Lower leg skin (tissue), 4 donors: ENCODE data around the gene ABCG1. TPM values are rescaled to one million over a fixed set of nuclear protein-coding genes. Genes with fewer than 3 reads are reported as not detected.

Experiments used
- DNase-seq, 2 donors: peaks; one replicate each; pipeline ENCODE4 v3.0.0-alpha.2; 2019; ENCODE audit warnings: low spot score in 2 of 2
- H3K4me3 ChIP-seq: fragments of 200-600 bp; sonication (generic); 2 replicates; pipeline ENCODE4 v1.5.1; 2017; ENCODE audit warnings: mild to moderate bottlenecking, low read depth; ENCODE audit not compliant: poor library complexity, severe bottlenecking
- POLR2A ChIP-seq, 2 donors: fragments of 450-650 bp; IDR thresholded peaks; one replicate each; pipeline ENCODE4 v1.6.1; 2016 to 2017; ENCODE audit warnings: antibody characterized with exemption in 2 of 2, mild to moderate bottlenecking in 1 of 2, moderate library complexity in 1 of 2
- WGBS, 2 donors: methylation state at CpG; one replicate each; pipeline ENCODE4 v1.1.5; 2018; 5-methylcytosine and 5-hydroxymethylcytosine counted together
- intact Hi-C: fragments of 100-400 bp; cut with DNase I; formaldehyde crosslinking; loops from one replicate; pipeline ENCODE4 v1.15.0; 2023; ENCODE audit warnings: low total_unique reads
- total RNA-seq, 4 donors: library from RNA; depleted of rRNA; stranded (reverse); fragments of >200 nt; gene quantifications; one replicate each; pipeline ENCODE4 v1.1.0, GENCODE V29; 2016
- TF ChIP-seq, protein P1 (sequence below), 3 donors: fragments of 450-650 bp; IDR thresholded peaks; one replicate each; pipeline ENCODE4 v1.5.1; 2016; ENCODE audit warnings: antibody characterized with exemption in 3 of 3, mild to moderate bottlenecking in 3 of 3, moderate library complexity in 2 of 3

Gene ABCG1
- total RNA-seq, 4 donors from 2014 or later = 49.4 to 80.2 (median 52.7) TPM

DNA sequence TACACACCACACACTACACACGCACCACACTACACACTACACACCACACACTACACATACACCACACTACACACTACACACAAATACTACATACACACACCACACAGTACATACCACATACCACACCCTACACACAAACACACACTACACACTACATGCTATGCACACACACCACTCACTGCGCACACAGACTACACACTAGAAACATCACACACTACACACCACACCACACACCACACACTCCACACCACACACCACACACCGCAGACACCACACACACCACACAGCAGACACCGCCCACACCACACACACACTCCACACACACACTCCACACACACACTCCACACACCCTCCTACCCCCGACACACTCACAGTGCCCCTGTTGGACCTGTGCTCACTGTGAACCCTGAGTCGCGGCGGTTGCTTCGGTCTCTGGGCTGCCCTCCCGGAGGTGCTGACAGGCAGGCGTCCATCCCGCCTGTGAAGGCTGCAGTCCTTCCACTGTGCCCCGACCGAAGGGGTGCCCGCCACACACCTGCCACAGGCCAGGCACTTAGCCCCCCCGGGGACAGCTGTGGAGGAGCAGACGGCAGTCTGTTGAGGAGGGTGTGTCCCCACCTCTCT, 74.8 kb downstream of the ABCG1 start:
- intact Hi-C loops = no loop called here
- TF ChIP-seq, protein P1, sequence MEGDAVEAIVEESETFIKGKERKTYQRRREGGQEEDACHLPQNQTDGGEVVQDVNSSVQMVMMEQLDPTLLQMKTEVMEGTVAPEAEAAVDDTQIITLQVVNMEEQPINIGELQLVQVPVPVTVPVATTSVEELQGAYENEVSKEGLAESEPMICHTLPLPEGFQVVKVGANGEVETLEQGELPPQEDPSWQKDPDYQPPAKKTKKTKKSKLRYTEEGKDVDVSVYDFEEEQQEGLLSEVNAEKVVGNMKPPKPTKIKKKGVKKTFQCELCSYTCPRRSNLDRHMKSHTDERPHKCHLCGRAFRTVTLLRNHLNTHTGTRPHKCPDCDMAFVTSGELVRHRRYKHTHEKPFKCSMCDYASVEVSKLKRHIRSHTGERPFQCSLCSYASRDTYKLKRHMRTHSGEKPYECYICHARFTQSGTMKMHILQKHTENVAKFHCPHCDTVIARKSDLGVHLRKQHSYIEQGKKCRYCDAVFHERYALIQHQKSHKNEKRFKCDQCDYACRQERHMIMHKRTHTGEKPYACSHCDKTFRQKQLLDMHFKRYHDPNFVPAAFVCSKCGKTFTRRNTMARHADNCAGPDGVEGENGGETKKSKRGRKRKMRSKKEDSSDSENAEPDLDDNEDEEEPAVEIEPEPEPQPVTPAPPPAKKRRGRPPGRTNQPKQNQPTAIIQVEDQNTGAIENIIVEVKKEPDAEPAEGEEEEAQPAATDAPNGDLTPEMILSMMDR (IDR thresholded peaks at IDR 0.05) = no peak
- no peak for TF ChIP-seq POLR2A (IDR thresholded peaks at IDR 0.05)
- no peak overlapping the region for H3K4me3 ChIP-seq
- WGBS, 2 donors = 85 to 97% methylated on average over 5 to 17 of the region's 17 CpGs
- no peak for DNase-seq

DNA sequence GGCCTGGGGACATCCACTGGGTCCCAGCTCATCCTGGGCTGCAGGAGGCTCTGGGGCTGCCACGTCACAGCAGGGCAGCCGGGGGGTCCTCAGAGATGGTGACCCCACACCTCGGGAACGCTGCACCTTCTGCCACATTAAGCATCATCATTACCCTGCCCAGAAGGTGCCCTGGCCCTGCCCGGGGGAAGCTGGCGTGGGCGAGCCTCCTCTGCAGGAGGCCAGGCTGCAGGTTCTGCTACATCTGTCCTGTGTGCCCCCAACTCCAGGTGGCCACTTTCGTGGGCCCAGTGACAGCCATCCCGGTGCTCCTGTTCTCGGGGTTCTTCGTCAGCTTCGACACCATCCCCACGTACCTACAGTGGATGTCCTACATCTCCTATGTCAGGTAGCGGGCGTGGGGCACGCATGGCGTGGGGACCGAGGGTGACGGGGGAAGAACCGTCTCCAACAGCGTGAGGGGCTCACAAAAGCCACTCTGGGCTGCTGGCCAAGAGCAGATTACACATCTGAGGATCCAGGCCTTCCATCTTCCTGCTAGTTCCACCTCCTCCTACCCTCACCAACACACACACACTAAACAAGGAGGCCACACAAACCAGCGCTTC, 75.4 kb downstream of the ABCG1 start:
- 94 to 96% methylated on average over 18 to 22 of the region's 22 CpGs for WGBS, 2 donors
- TF ChIP-seq POLR2A (IDR thresholded peaks at IDR 0.05) = no peak
- TF ChIP-seq, protein P1 (IDR thresholded peaks at IDR 0.05) = no peak

GRCh38 chr21:42295845-42296244, 76.9 kb downstream of the ABCG1 start:
- no peak overlapping the region for H3K4me3 ChIP-seq
- WGBS, 2 donors = 81 to 84% methylated on average over 15 of the region's 15 CpGs
- intact Hi-C loops = no loop called here
- DNase-seq = no peak
- TF ChIP-seq POLR2A (IDR thresholded peaks at IDR 0.05) = no peak
- TF ChIP-seq, protein P1 (IDR thresholded peaks at IDR 0.05) = no peak

More for the DNA sequence above, 75.4 kb downstream of the ABCG1 start:
- intact Hi-C loops = no loop called here
- H3K4me3 ChIP-seq = no peak overlapping the region
- DNase-seq = no peak

DNA sequence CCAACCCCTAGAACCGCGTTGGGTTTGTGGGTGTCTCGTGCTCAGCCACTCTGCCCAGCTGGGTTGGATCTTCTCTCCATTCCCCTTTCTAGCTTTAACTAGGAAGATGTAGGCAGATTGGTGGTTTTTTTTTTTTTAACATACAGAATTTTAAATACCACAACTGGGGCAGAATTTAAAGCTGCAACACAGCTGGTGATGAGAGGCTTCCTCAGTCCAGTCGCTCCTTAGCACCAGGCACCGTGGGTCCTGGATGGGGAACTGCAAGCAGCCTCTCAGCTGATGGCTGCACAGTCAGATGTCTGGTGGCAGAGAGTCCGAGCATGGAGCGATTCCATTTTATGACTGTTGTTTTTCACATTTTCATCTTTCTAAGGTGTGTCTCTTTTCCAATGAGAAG, 77.6 kb downstream of the ABCG1 start:
- no peak for DNase-seq
- no peak for TF ChIP-seq POLR2A (IDR thresholded peaks at IDR 0.05)
- TF ChIP-seq, protein P1 (IDR thresholded peaks at IDR 0.05) = no peak
- WGBS, 2 donors = 66 to 71% methylated on average over 7 of the region's 7 CpGs
- no peak overlapping the region for H3K4me3 ChIP-seq
- intact Hi-C loops = no loop called here

DNA sequence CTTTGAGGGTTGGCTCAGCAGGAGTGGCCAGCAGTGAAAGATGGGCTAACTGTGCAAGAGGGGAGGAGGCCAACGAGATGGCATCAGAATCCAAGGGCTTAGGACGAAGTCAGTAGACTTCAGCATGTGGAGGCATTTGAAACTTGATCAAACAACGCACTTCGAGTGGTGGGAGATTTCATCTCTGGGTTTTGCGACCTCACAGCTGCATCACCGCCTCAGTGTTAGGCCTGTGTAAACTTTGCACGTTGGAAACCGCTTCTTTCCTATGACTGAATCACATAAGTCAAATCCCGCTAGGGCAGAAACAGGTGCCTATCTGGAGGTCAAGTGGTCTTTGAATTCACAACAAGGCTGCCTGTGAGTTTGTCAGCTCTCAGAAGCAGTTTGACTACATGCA, 78.4 kb downstream of the ABCG1 start:
- DNase-seq = no peak

More for the DNA sequence above, 78.4 kb downstream of the ABCG1 start:
- H3K4me3 ChIP-seq = no peak overlapping the region
- 84 to 89% methylated on average over 9 of the region's 9 CpGs for WGBS, 2 donors
- intact Hi-C loops = no loop called here
- TF ChIP-seq, protein P1 (IDR thresholded peaks at IDR 0.05) = no peak
- TF ChIP-seq POLR2A (IDR thresholded peaks at IDR 0.05) = no peak
